Measurements from ENCODE around the gene P2RY12. TPM values are rescaled to one million over a fixed set of nuclear protein-coding genes. Genes with fewer than 3 reads are reported as not detected.

The P2RY12 gene
- total RNA-seq, 4 donors from 2014 or later, result 0.52 to 1.1 (median 0.56) TPM; not detected in 1

GRCh38 chr3:151314593-151314992 is 70.0 kb downstream of the P2RY12 start:
- in situ Hi-C loops (cut with MboI; ENCODE audit: low sequenced_read_pairs in 4 of 4) (no loop called here), intact Hi-C loops (cut with DNase I; ENCODE audit: low total_unique reads) (no loop called here)
- no peak overlapping the region for H3K4me3 ChIP-seq

GRCh38 chr3:151314137-151314536 is 70.4 kb downstream of the P2RY12 start:
- intact Hi-C loops (cut with DNase I; ENCODE audit: low total_unique reads), result no loop called here

More at GRCh38 chr3:151314593-151314992, 70.0 kb downstream of the P2RY12 start:
- Histone ChIP-seq H3K27me3 (no peaks in the 10 kb centered on the region), H3K4me1 (no peaks in the 10 kb centered on the region), H3K36me3 (no peaks in the 10 kb centered on the region), H3K9me3 (no peaks in the 10 kb centered on the region), H3K27ac (no peak overlapping the region)
- no peak for TF ChIP-seq CTCF (IDR thresholded peaks at IDR 0.05 in 4 of 5, conservative IDR thresholded peaks at IDR 0.05 in 1 of 5)
- no peak for TF ChIP-seq POLR2A (IDR thresholded peaks at IDR 0.05)
- ATAC-seq, result no peak
- DNase-seq, result no peak

GRCh38 chr3:151312972-151313371 is 71.6 kb downstream of the P2RY12 start:
- H3K9me3 ChIP-seq, result no peaks in the 10 kb centered on the region
- no peak overlapping the region for H3K27ac ChIP-seq
- in situ Hi-C loops (cut with MboI; ENCODE audit: low sequenced_read_pairs in 4 of 4), result no loop called here
- intact Hi-C loops (cut with DNase I; ENCODE audit: low total_unique reads), result no loop called here
- H3K4me1 ChIP-seq, result no peaks in the 10 kb centered on the region
- ATAC-seq, result no peak
- H3K4me3 ChIP-seq, result no peak overlapping the region
- H3K27me3 ChIP-seq, result no peaks in the 10 kb centered on the region
- no peak for DNase-seq
- H3K36me3 ChIP-seq, result no peaks in the 10 kb centered on the region
- TF ChIP-seq CTCF (IDR thresholded peaks at IDR 0.05 in 4 of 5, conservative IDR thresholded peaks at IDR 0.05 in 1 of 5) (no peak), POLR2A (IDR thresholded peaks at IDR 0.05) (no peak)

More at GRCh38 chr3:151314137-151314536, 70.4 kb downstream of the P2RY12 start:
- Histone ChIP-seq H3K27ac (no peak overlapping the region), H3K4me1 (no peaks in the 10 kb centered on the region), H3K4me3 (no peak overlapping the region), H3K9me3 (no peaks in the 10 kb centered on the region), H3K27me3 (no peaks in the 10 kb centered on the region), H3K36me3 (no peaks in the 10 kb centered on the region)
- ATAC-seq (no peak), DNase-seq (no peak)
- TF ChIP-seq CTCF (IDR thresholded peaks at IDR 0.05 in 4 of 5, conservative IDR thresholded peaks at IDR 0.05 in 1 of 5) (no peak), POLR2A (IDR thresholded peaks at IDR 0.05) (no peak)
- in situ Hi-C loops (cut with MboI; ENCODE audit: low sequenced_read_pairs in 4 of 4), result no loop called here

GRCh38 chr3:151309566-151309965 is 75.0 kb downstream of the P2RY12 start:
- ATAC-seq (no peak), DNase-seq (no peak)
- intact Hi-C loops (cut with DNase I; ENCODE audit: low total_unique reads), result no loop called here
- TF ChIP-seq CTCF (IDR thresholded peaks at IDR 0.05 in 4 of 5, conservative IDR thresholded peaks at IDR 0.05 in 1 of 5) (no peak), POLR2A (IDR thresholded peaks at IDR 0.05) (no peak)
- no peaks in the 10 kb centered on the region for H3K27me3 ChIP-seq
- H3K4me1 ChIP-seq, result no peaks in the 10 kb centered on the region
- no peaks in the 10 kb centered on the region for H3K9me3 ChIP-seq
- no peaks in the 10 kb centered on the region for H3K36me3 ChIP-seq
- no peak overlapping the region for H3K4me3 ChIP-seq
- in situ Hi-C loops (cut with MboI; ENCODE audit: low sequenced_read_pairs in 4 of 4), result no loop called here
- H3K27ac ChIP-seq, result no peak overlapping the region
